ENCODE data around the gene PCNA.

DNA sequence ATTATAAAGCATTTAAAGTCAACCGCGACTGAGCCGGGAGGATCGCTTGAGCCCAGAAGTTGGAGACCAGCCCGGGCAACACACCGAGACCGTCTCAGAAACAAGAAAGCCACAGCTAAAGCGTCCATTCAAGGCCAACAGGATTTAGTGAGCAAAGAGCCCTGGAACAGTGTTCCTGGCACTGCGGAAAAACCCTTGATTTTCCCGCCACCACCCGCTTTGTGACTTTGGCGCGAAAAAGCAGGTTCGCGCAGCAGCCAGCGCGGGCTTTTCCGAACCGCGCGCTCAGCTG lies 669 bp downstream of the PCNA start:
- TF ChIP-seq EP300 (IDR thresholded peaks at IDR 0.05) = no peak
- TF ChIP-seq, protein P1, sequence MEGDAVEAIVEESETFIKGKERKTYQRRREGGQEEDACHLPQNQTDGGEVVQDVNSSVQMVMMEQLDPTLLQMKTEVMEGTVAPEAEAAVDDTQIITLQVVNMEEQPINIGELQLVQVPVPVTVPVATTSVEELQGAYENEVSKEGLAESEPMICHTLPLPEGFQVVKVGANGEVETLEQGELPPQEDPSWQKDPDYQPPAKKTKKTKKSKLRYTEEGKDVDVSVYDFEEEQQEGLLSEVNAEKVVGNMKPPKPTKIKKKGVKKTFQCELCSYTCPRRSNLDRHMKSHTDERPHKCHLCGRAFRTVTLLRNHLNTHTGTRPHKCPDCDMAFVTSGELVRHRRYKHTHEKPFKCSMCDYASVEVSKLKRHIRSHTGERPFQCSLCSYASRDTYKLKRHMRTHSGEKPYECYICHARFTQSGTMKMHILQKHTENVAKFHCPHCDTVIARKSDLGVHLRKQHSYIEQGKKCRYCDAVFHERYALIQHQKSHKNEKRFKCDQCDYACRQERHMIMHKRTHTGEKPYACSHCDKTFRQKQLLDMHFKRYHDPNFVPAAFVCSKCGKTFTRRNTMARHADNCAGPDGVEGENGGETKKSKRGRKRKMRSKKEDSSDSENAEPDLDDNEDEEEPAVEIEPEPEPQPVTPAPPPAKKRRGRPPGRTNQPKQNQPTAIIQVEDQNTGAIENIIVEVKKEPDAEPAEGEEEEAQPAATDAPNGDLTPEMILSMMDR (IDR thresholded peaks at IDR 0.05) = no peak
- no peak for TF ChIP-seq POLR2A (IDR thresholded peaks at IDR 0.05)
- no peak for TF ChIP-seq POLR2AphosphoS5 (IDR thresholded peaks at IDR 0.05)

All from stomach (tissue), 4 donors.